Nephron (organoid): Measurements from ENCODE around the gene SH3TC1.
A peak's percentile ranks its signal among the peaks of the same experiment; 100 is the strongest.

Source experiments
- H3K27ac Mint-ChIP-seq, 3 experiments: 2 replicates each; pipeline ENCODE4 v1.8.0; 2020; ENCODE audit warnings: mixed read lengths in 3 of 3, mild to moderate bottlenecking in 2 of 3, moderate library complexity in 1 of 3
- H3K27me3 Mint-ChIP-seq: 2 replicates; pipeline ENCODE4 v1.8.0; 2021; ENCODE audit warnings: low read depth, mild to moderate bottlenecking, moderate library complexity, mixed read lengths
- H3K36me3 Mint-ChIP-seq: 2 replicates; pipeline ENCODE4 v1.8.0; 2020; ENCODE audit warnings: low read depth, mixed read lengths
- H3K4me1 Mint-ChIP-seq: 2 replicates; pipeline ENCODE4 v1.8.0; 2020; ENCODE audit warnings: mixed read lengths
- H3K4me3 Mint-ChIP-seq, 3 experiments: 2 replicates each; pipeline ENCODE4 v1.8.0; 2020; ENCODE audit warnings: mild to moderate bottlenecking in 3 of 3, mixed read lengths in 3 of 3, moderate library complexity in 2 of 3
- H3K9me3 Mint-ChIP-seq: 2 replicates; pipeline ENCODE4 v1.8.0; 2020; ENCODE audit warnings: mixed read lengths
- TF ChIP-seq, protein P1 (sequence below), 3 experiments: fragments of 200-600 bp; sonication (generic); IDR thresholded peaks; one replicate each; pipeline ENCODE4 v1.5.0; 2021; ENCODE audit warnings: antibody characterized with exemption in 3 of 3; ENCODE audit not compliant: unreplicated experiment in 3 of 3

SH3TC1 gene

DNA sequence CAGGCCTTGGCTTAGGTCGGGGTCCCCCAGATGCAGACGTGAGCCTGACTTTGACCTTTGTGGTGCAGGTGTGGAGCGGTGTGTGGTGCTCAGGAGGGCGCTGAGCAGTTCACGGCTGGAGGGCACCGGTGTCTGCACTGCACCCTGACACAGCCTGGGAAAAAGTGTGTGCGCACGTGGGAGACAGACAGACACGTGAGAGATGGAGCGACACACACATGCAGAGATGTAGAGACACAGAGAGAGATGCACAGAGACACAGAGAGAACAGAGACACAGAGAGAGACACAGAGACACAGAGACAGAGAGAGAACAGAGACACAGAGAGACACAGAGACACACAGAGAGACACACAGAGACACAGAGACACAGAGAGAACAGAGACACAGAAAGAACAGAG lies 64.3 kb downstream of the SH3TC1 start:
- Mint-ChIP-seq H3K36me3 (no peaks in the 10 kb centered on the region), H3K27ac (peak overlapping the region in 2 of 3 experiments; percentile 22 to 36), H3K4me1 (peaks cover 30% of the 10 kb centered on the region), H3K27me3 (peaks cover 9% of the 10 kb centered on the region), H3K4me3 (peak overlapping the region in 1 of 3 experiments; percentile 0), H3K9me3 (no peaks in the 10 kb centered on the region)
- TF ChIP-seq, protein P1, sequence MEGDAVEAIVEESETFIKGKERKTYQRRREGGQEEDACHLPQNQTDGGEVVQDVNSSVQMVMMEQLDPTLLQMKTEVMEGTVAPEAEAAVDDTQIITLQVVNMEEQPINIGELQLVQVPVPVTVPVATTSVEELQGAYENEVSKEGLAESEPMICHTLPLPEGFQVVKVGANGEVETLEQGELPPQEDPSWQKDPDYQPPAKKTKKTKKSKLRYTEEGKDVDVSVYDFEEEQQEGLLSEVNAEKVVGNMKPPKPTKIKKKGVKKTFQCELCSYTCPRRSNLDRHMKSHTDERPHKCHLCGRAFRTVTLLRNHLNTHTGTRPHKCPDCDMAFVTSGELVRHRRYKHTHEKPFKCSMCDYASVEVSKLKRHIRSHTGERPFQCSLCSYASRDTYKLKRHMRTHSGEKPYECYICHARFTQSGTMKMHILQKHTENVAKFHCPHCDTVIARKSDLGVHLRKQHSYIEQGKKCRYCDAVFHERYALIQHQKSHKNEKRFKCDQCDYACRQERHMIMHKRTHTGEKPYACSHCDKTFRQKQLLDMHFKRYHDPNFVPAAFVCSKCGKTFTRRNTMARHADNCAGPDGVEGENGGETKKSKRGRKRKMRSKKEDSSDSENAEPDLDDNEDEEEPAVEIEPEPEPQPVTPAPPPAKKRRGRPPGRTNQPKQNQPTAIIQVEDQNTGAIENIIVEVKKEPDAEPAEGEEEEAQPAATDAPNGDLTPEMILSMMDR (IDR thresholded peaks at IDR 0.05; ENCODE audit: unreplicated experiment in 3 of 3) = no peak

DNA sequence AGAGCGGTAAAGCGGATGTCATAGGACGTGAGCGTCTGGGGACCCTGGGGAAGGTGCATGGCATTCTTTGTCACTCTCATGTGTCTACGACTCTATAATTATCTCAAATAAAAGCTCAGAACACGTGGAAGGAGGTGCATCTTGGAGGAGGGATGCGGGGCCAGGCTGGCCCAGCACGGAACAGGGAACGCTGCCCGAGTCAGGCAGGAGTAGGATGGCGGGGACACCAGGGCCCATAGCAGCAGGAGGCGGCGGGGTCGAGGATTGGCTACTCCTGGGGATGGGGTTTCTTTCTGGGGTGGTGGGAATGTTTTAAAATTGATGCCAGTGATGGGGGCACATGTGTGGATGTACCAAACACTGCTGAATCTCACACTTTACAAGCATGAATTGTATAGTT lies 65.0 kb downstream of the SH3TC1 start:
- Mint-ChIP-seq H3K4me3 (peak overlapping the region in 1 of 3 experiments; percentile 0), H3K4me1 (peaks cover 37% of the 10 kb centered on the region), H3K36me3 (no peaks in the 10 kb centered on the region), H3K9me3 (no peaks in the 10 kb centered on the region), H3K27me3 (peaks cover 16% of the 10 kb centered on the region), H3K27ac (peak overlapping the region in 2 of 3 experiments; percentile 22 to 36)
- TF ChIP-seq, protein P1 (IDR thresholded peaks at IDR 0.05; ENCODE audit: unreplicated experiment in 3 of 3) = no peak

DNA sequence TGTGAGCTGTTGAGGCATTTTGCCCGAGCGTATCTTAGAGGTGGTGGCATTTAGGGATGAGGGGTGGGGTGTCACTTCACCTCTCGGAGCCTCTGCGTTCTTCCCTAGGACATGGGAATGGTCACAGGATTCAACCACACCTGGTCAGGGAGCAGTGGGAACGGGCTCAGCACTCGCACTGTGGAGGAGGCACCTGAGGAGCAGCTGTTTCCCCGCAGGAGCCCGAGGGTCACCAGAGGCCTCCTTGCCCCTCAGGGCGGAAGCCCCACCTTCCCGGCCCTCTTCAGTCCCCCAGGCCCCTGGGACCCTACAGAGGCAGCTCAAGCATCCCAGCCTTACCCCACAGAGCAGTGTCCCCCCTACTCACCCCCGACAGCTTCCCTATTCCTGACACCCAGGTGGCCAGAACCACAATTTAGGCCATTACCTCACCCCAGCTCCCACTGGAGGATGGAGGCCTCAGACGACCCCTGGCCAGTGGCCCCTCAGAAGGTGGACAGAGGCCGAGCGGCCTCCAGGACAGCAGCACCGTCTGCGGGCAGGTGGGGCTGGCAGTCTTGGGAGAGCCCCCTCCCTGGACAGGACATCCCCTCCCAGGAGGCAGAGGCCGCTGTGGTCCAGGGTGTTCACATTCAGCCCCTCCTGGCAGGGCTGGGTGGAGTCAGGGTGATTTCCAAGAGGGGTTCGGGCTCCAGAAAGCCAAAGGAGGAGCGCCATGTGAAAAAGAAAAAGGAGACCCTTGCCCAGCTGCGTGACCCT lies 66.3 kb downstream of the SH3TC1 start:
- H3K4me3 Mint-ChIP-seq = no peak overlapping the region

DNA sequence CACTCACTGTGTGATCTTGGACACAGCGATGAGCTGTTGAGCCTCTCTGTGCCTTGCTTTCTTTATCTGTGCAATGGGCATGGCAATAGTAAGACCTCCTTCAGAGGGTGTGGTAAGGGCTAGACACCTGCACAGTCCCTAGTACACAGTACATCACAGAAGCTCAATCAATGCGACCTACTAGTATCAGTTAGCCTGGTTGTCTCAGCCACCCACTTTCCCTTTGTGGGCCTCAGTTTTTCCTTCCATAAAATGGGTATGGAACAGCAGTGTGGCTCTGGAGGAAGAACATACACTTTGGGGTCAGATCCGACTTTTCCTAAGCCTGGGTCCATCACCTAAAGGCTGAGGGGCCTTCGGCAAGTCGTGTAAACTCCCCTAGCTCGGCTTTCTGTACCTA lies 67.0 kb downstream of the SH3TC1 start:
- H3K27me3 Mint-ChIP-seq = peaks cover 22% of the 10 kb centered on the region
- no peak overlapping the region for H3K27ac Mint-ChIP-seq
- H3K36me3 Mint-ChIP-seq = no peaks in the 10 kb centered on the region
- no peak overlapping the region for H3K4me3 Mint-ChIP-seq
- TF ChIP-seq, protein P1 (IDR thresholded peaks at IDR 0.05; ENCODE audit: unreplicated experiment in 3 of 3) = no peak
- no peaks in the 10 kb centered on the region for H3K9me3 Mint-ChIP-seq
- H3K4me1 Mint-ChIP-seq = peaks cover 35% of the 10 kb centered on the region

More for the DNA sequence above, 66.3 kb downstream of the SH3TC1 start:
- Mint-ChIP-seq H3K4me1 (peaks cover 34% of the 10 kb centered on the region), H3K27me3 (peaks cover 18% of the 10 kb centered on the region), H3K36me3 (no peaks in the 10 kb centered on the region), H3K9me3 (no peaks in the 10 kb centered on the region), H3K27ac (no peak overlapping the region)
- TF ChIP-seq, protein P1 (IDR thresholded peaks at IDR 0.05; ENCODE audit: unreplicated experiment in 3 of 3) = no peak

DNA sequence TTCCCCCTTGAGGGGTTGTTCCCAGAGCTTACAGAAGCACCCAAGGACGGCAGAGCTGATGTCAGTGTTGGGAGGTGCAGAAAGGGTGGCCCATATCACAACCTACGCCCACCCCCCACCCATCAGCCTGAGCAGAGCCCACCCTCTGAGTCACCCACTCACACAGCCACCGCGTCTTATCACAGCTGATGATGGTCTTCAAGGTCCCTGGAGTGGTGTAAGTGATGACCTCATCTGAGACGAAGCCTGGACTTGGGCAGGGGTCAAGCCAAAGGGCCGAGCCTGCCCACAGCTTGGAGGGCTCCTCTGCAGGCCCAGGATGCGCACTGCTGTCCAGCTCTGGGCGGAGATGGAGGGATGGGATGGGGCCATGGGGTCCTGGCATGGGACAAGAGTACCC lies 67.4 kb downstream of the SH3TC1 start:
- H3K36me3 Mint-ChIP-seq = no peaks in the 10 kb centered on the region
- peak overlapping the region in 2 of 3 experiments; percentile 35 to 54 for H3K4me3 Mint-ChIP-seq
- peaks cover 22% of the 10 kb centered on the region for H3K27me3 Mint-ChIP-seq
- peak overlapping the region; percentile 43 to 58 (median 53) for H3K27ac Mint-ChIP-seq
- H3K9me3 Mint-ChIP-seq = no peaks in the 10 kb centered on the region
- H3K4me1 Mint-ChIP-seq = peaks cover 35% of the 10 kb centered on the region
- TF ChIP-seq, protein P1 (IDR thresholded peaks at IDR 0.05; ENCODE audit: unreplicated experiment in 3 of 3) = no peak

DNA sequence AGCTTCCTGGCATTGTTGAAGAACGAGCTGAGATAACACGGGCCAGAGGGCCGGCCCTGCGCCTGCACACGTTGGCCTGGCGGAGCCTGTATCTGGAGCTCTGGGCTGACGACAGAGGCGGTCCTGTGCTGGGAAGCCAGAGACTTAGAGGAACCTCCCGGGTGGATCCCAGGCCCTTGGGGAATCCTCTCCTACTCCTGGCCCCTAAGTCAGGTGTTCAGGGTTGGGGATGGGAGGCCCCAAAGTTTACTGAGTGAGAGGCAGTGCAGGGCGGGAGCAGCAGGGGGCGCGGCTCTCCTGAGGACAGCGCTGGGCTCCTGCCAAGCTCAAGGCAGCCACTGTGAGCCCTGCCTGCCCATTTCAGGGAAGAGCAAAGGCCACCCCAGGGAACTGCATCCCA lies 68.0 kb downstream of the SH3TC1 start:
- H3K36me3 Mint-ChIP-seq = no peaks in the 10 kb centered on the region
- TF ChIP-seq, protein P1 (IDR thresholded peaks at IDR 0.05; ENCODE audit: unreplicated experiment in 3 of 3) = peak; percentile 45 to 54 (median 48)
- H3K27ac Mint-ChIP-seq = peak overlapping the region; percentile 43 to 58 (median 53)
- peaks cover 37% of the 10 kb centered on the region for H3K4me1 Mint-ChIP-seq
- H3K4me3 Mint-ChIP-seq = peak overlapping the region in 2 of 3 experiments; percentile 35 to 54
- H3K27me3 Mint-ChIP-seq = peaks cover 22% of the 10 kb centered on the region
- no peaks in the 10 kb centered on the region for H3K9me3 Mint-ChIP-seq
